Endothelial cell of umbilical vein (primary cell): ENCODE data around the gene TRIM16. TPM values are rescaled to one million over a fixed set of nuclear protein-coding genes. Genes with fewer than 3 reads are reported as not detected.
"Not testable (repeated sequence)": the region's sequence is repeated elsewhere in the genome, so short reads cannot be mapped to it uniquely, and the experiment has no call there.

Experiments used
- Bru-seq: library from RNA; stranded (reverse); fragments of 400-500 nt; gene quantifications from one replicate; lab custom pipeline; 2021; lab: Mats Ljungman, UMichigan
- BruChase-seq, 2 experiments: library from RNA; stranded (reverse); fragments of 400-500 nt; gene quantifications; one replicate each; lab custom pipeline; 2021; lab: Mats Ljungman, UMichigan
- BruUV-seq: library from RNA; stranded (reverse); fragments of 400-500 nt; replicated peaks from 2 replicates; lab custom pipeline; 2021; lab: Mats Ljungman, UMichigan
- CTCF ChIA-PET: fragments of 300-600, 350-600 bp; sonication (Branson Sonifier 250); formaldehyde crosslinking; loops from one replicate; lab custom pipeline; 2021; ENCODE audit warnings: antibody characterized with exemption, inconsistent platforms; lab: Charles Lee
- POLR2A ChIA-PET: fragments of 300-600, 350-600 bp; sonication (Branson Sonifier 250); formaldehyde crosslinking; loops from one replicate; lab custom pipeline; 2021; ENCODE audit warnings: antibody characterized with exemption, inconsistent platforms; lab: Charles Lee
- DNase-seq: peaks from one replicate; pipeline ENCODE4 v3.0.0-alpha.2; 2011; ENCODE audit warnings: low read depth, low spot score
- FAIRE-seq: peaks from 2 replicates; lab custom pipeline; 2011; peaks lifted over from hg19 to GRCh38; lab: Jason Lieb, UNC
- H2AFZ ChIP-seq: 2 replicates; pipeline ENCODE4 v1.6.0; 2012; ENCODE audit warnings: low read depth, low read length, control low read depth, inconsistent platforms
- H3K27ac ChIP-seq: 2 replicates; pipeline ENCODE4 v1.5.1; 2011; ENCODE audit warnings: low read depth, mild to moderate bottlenecking, control low read depth, low read length, moderate library complexity; ENCODE audit not compliant: insufficient read depth
- H3K27me3 ChIP-seq, 2 experiments: 2 replicates each; pipeline versions ENCODE4 v1.6.0 to v1.6.1; 2011; ENCODE audit warnings: low read length in 2 of 2, mixed read lengths in 1 of 2; ENCODE audit not compliant: control insufficient read depth in 2 of 2, insufficient read depth in 2 of 2
- H3K36me3 ChIP-seq, 2 experiments: 2 replicates in 1 of 2; 3 replicates in 1 of 2; pipeline ENCODE4 v1.5.1; 2011; ENCODE audit warnings: low read length in 2 of 2, mild to moderate bottlenecking in 1 of 2, moderate library complexity in 1 of 2; ENCODE audit not compliant: control insufficient read depth in 2 of 2, insufficient read depth in 2 of 2; ENCODE audit errors: extremely low read depth in 1 of 2
- H3K4me1 ChIP-seq: 3 replicates; pipeline ENCODE4 v1.5.1; 2011; ENCODE audit warnings: mild to moderate bottlenecking, low read length; ENCODE audit not compliant: control insufficient read depth, insufficient read depth; ENCODE audit errors: extremely low read depth
- H3K4me2 ChIP-seq: 2 replicates; pipeline ENCODE4 v1.6.1; 2011; ENCODE audit warnings: low read length, control low read depth, mixed read lengths; ENCODE audit not compliant: insufficient read depth
- H3K4me3 ChIP-seq, 3 experiments: fragments of 200-600 bp in 1 of 3; sonication (generic), shearing (Covaris generic) in 1 of 3; replicated peaks in 1 of 3; 2 replicates each; pipeline ENCODE4 v1.5.1; 2011 to 2016; ENCODE audit warnings: control low read depth in 3 of 3, low read length in 3 of 3, mild to moderate bottlenecking in 2 of 3, inconsistent platforms in 1 of 3, low read depth in 1 of 3, moderate library complexity in 1 of 3; ENCODE audit not compliant: insufficient read depth in 1 of 3
- H3K79me2 ChIP-seq: 2 replicates; pipeline ENCODE4 v1.6.0; 2012; ENCODE audit warnings: low read length, inconsistent platforms; ENCODE audit not compliant: control insufficient read depth, insufficient read depth
- H3K9ac ChIP-seq: replicated peaks from 2 replicates; pipeline ENCODE3; 2011; ENCODE audit warnings: low read length, control low read depth; ENCODE audit not compliant: insufficient read depth; ENCODE audit errors: extremely low read depth
- H3K9me1 ChIP-seq: replicated peaks from 3 replicates; pipeline ENCODE4 v1.6.0; 2011; ENCODE audit warnings: mild to moderate bottlenecking, low read length; ENCODE audit not compliant: control insufficient read depth, insufficient read depth; ENCODE audit errors: extremely low read depth
- H3K9me3 ChIP-seq: replicated peaks from 2 replicates; pipeline ENCODE4 v1.5.1; 2012; ENCODE audit warnings: low read length, inconsistent platforms; ENCODE audit not compliant: control insufficient read depth, insufficient read depth
- H4K20me1 ChIP-seq: replicated peaks from 2 replicates; pipeline ENCODE3; 2011; ENCODE audit warnings: mild to moderate bottlenecking, low read length; ENCODE audit not compliant: control insufficient read depth, insufficient read depth; ENCODE audit errors: extremely low read depth
- POLR2A ChIP-seq: IDR thresholded peaks from 2 replicates; pipeline ENCODE4 v1.6.1; 2012; ENCODE audit warnings: low read depth, mild to moderate bottlenecking, control low read depth, low read length
- dilution Hi-C: fragments of 300-500 bp; cut with MboI; formaldehyde crosslinking; loops from one replicate; pipeline ENCODE4 v1.15.0; 2019; ENCODE audit warnings: low sequenced_read_pairs; ENCODE audit not compliant: extremely low pct_ligation_motif_present
- intact Hi-C: fragments of 100-400 bp; cut with micrococcal nuclease; formaldehyde crosslinking; loops from one replicate; pipeline ENCODE4 v1.10.0; 2022
- long read RNA-seq: library from polyadenylated mRNA; stranded (forward); transcript quantifications from one replicate; pipeline ENCODE4 v2.0.0, GENCODE V29; 2021
- polyA minus RNA-seq, 3 experiments: library from RNA; depleted of rRNA, polyadenylated mRNA; stranded (reverse); fragments of >200 nt; gene quantifications; 1 replicate in 1 of 3; 2 replicates in 2 of 3; pipeline ENCODE4 v1.2.3, GENCODE V29; 2011
- polyA plus RNA-seq, 4 experiments: library from polyadenylated mRNA; depleted of rRNA in 3 of 4; stranded (reverse) in 3 of 4; unstranded in 1 of 4; fragments of >200 nt; gene quantifications; 2 replicates each; pipeline versions ENCODE4 v1.2.1 to v1.2.3, GENCODE V29; 2011 to 2012; ENCODE audit warnings: missing spikeins in 1 of 4
- total RNA-seq: library from RNA; stranded (reverse); gene quantifications from 2 replicates; pipeline ENCODE4 v1.2.3, GENCODE V29; 2021

TRIM16 gene
- total RNA-seq (45.5 and 50.3 TPM in 2 replicates), polyA plus RNA-seq (41.2 and 41.7 TPM in 2 replicates), polyA minus RNA-seq (60.6 and 69.4 TPM in 2 replicates), Bru-seq, nascent RNA (percentile 61 among the genes with signal in this experiment), BruChase-seq, experiment 1, labeled RNA remaining after a 6-hour chase (percentile 86 among the genes with signal in this experiment), BruChase-seq, experiment 2, labeled RNA remaining after a 2-hour chase (percentile 73 among the genes with signal in this experiment)
- 34.3 and 37.6 TPM in 2 replicates for polyA plus RNA-seq (2011; cell fraction: cytosol; rRNA removed)
- polyA plus RNA-seq (2011; cell fraction: nucleus; rRNA removed) = 27.5 and 30.8 TPM in 2 replicates
- 19.8 and 22.2 TPM in 2 replicates for polyA plus RNA-seq (2012)
- polyA minus RNA-seq (2011; cell fraction: cytosol; rRNA and poly(A)+ RNA removed) = 49.2 TPM
- 17.6 and 22.0 TPM in 2 replicates for polyA minus RNA-seq (2011; cell fraction: nucleus; rRNA and poly(A)+ RNA removed)
- long read RNA-seq, transcript TRIM16-211 (5 exons, 1,979 nt) = major isoform, 13 of 139 reads
- long read RNA-seq, partial matches to known transcripts = 107 of 139 reads
- long read RNA-seq, other reads (novel, unspliced or antisense) = 17 of 139 reads

DNA sequence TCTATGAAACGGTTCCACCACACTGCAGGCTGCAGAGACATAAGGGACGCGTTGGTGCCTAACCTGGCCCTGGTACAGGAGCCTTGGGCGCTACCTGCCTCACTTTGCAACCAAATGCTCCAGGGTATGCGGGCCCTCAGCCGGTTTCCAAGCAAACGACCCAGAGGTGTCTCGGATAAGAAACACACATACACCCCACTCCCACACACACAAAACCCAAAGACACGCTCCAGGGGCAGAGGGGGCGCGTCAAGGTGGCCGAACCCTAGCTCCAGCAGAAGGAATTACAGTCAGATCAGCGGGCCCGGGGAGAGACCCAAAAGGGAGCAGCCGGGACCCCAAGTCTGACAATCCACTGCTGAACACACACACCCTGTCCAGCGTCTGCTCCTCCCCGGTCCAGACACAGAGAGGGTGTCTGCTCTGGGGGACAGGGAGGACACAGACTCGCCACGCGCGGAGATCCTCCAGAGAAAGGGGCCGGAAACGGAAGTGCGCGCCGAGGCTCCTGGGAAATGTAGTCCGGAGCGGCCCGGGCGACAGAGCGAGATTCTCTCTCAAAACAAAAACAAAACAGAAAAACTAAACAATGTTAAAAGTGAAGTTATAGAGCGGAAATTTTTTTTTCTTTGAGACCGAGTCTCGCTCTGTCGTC lies at the start of gene TRIM16:
Gene TRIM16, minus strand, starts transcription at position 488 of the 655 bp plus-strand sequence. CDS start 32,702 bp downstream, outside the sequence.
- DNase-seq (peak; percentile 53), FAIRE-seq (peak; percentile 98)
- H3K27ac ChIP-seq, H3K9me3 ChIP-seq, H4K20me1 ChIP-seq, H3K79me2 ChIP-seq, H3K9me1 ChIP-seq, H3K4me1 ChIP-seq, dilution Hi-C loops, H3K27me3 ChIP-seq, CTCF ChIA-PET, H3K36me3 ChIP-seq: not testable (repeated sequence)
- peak within 1 kb of the TSS; percentile 89 for H2AFZ ChIP-seq
- POLR2A ChIA-PET = interaction anchor here (0.7 kb wide), 1 partner anchor 31 kb away, joined by 3 read pairs; no protein-coding TSS in a partner anchor
- TF ChIP-seq POLR2A = peak; percentile 49
- peak within 1 kb of the TSS; percentile 48 for H3K4me2 ChIP-seq
- intact Hi-C loops = loop anchor here (1.0 to 2.0 kb wide), 2 partner anchors 15 to 33 kb away; partner anchors contain the start of gene ZNF286A
- H3K4me3 ChIP-seq = peak within 1 kb of the TSS; percentile 50 to 62 (median 54)
- TSS peak; percentile 86 for BruUV-seq
- H3K9ac ChIP-seq = peak within 1 kb of the TSS; percentile 31

- dilution Hi-C loops, POLR2A ChIA-PET, BruUV-seq, DNase-seq, H3K4me3 ChIP-seq, H3K36me3 ChIP-seq, H3K4me1 ChIP-seq, H2AFZ ChIP-seq, intact Hi-C loops, H3K79me2 ChIP-seq, H3K27me3 ChIP-seq, H3K27ac ChIP-seq, FAIRE-seq, H3K9me1 ChIP-seq, H4K20me1 ChIP-seq, CTCF ChIA-PET, H3K9me3 ChIP-seq, H3K9ac ChIP-seq, H3K4me2 ChIP-seq: not testable (repeated sequence)
Measured at GRCh38 chr17:15733174-15733789, 49.2 kb upstream of the TRIM16 start.

- dilution Hi-C loops, H3K4me2 ChIP-seq, H3K79me2 ChIP-seq, H3K27ac ChIP-seq, H3K27me3 ChIP-seq, DNase-seq, H3K4me3 ChIP-seq, POLR2A ChIA-PET, CTCF ChIA-PET, H3K36me3 ChIP-seq, BruUV-seq, H3K9me1 ChIP-seq, intact Hi-C loops, H2AFZ ChIP-seq, H4K20me1 ChIP-seq, H3K4me1 ChIP-seq, H3K9ac ChIP-seq, H3K9me3 ChIP-seq, FAIRE-seq: not testable (repeated sequence)
Measured at GRCh38 chr17:15731900-15732299, 47.8 kb upstream of the TRIM16 start, which contains the start of gene TBC1D26. Gene TBC1D26 (plus strand): TSS chr17:15732283. CDS start chr17:15735349, 3,066 bp downstream.
